Measurements from ENCODE around the gene UST. TPM values are rescaled to one million over a fixed set of nuclear protein-coding genes. Genes with fewer than 3 reads are reported as not detected.
A peak's percentile ranks its signal among the peaks of the same experiment; 100 is the strongest.

UST gene
- total RNA-seq, 1 donor from 2014 or later = 33.3 TPM

DNA sequence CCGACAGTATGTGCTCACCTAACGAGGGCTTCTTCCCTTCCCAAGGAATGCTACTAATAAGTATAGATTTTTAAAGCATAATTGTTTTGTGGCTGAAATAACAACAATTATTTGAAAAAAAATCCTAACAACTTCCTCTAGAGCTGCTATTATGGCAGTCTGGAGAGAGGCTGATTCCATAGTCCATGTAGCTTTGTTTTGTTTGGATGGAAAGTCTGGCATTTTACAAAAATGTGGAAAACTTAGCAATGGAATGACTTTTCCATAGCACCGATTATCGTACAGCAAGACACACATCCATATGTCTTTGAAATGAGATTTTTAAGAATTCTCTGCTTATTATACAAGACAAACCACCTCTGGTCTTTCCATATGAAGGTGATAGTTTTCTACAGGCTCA, 318.3 kb downstream of the UST start:
- Mint-ChIP-seq H3K36me3 (peaks cover 2% of the 10 kb centered on the region), H3K4me1 (peaks cover 2% of the 10 kb centered on the region), H3K4me3 (no peak overlapping the region), H3K27me3 (ENCODE audit: insufficient read depth, low read depth) (no peaks in the 10 kb centered on the region), H3K27ac (no peak overlapping the region), H3K9me3 (no peaks in the 10 kb centered on the region)
- Histone ChIP-seq H3K36me3 (no peaks in the 10 kb centered on the region), H3K4me2 (no peak overlapping the region), H3K4me3 (no peak overlapping the region), H3F3A (ENCODE audit: low read depth) (no peaks in the 10 kb centered on the region), H3K9me3 (ENCODE audit: low read depth) (no peaks in the 10 kb centered on the region), H3K79me2 (ENCODE audit: low read depth) (no peaks in the 10 kb centered on the region), H3K27me3 (no peaks in the 10 kb centered on the region), H3K27ac (no peak overlapping the region), H4K20me1 (ENCODE audit: low read depth) (no peaks in the 10 kb centered on the region), H3K4me1 (peaks cover 12% of the 10 kb centered on the region), H2AFZ (replicated peaks) (no peak overlapping the region), H3K9ac (no peak overlapping the region)
- DNase-seq (ENCODE audit: low spot score) = no peak
- no peak for TF ChIP-seq EZH2 (IDR thresholded peaks at IDR 0.05)
- TF ChIP-seq EZH2phosphoT487 (IDR thresholded peaks at IDR 0.05) = no peak
- TF ChIP-seq, protein P1, sequence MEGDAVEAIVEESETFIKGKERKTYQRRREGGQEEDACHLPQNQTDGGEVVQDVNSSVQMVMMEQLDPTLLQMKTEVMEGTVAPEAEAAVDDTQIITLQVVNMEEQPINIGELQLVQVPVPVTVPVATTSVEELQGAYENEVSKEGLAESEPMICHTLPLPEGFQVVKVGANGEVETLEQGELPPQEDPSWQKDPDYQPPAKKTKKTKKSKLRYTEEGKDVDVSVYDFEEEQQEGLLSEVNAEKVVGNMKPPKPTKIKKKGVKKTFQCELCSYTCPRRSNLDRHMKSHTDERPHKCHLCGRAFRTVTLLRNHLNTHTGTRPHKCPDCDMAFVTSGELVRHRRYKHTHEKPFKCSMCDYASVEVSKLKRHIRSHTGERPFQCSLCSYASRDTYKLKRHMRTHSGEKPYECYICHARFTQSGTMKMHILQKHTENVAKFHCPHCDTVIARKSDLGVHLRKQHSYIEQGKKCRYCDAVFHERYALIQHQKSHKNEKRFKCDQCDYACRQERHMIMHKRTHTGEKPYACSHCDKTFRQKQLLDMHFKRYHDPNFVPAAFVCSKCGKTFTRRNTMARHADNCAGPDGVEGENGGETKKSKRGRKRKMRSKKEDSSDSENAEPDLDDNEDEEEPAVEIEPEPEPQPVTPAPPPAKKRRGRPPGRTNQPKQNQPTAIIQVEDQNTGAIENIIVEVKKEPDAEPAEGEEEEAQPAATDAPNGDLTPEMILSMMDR (IDR thresholded peaks at IDR 0.05) = no peak

DNA sequence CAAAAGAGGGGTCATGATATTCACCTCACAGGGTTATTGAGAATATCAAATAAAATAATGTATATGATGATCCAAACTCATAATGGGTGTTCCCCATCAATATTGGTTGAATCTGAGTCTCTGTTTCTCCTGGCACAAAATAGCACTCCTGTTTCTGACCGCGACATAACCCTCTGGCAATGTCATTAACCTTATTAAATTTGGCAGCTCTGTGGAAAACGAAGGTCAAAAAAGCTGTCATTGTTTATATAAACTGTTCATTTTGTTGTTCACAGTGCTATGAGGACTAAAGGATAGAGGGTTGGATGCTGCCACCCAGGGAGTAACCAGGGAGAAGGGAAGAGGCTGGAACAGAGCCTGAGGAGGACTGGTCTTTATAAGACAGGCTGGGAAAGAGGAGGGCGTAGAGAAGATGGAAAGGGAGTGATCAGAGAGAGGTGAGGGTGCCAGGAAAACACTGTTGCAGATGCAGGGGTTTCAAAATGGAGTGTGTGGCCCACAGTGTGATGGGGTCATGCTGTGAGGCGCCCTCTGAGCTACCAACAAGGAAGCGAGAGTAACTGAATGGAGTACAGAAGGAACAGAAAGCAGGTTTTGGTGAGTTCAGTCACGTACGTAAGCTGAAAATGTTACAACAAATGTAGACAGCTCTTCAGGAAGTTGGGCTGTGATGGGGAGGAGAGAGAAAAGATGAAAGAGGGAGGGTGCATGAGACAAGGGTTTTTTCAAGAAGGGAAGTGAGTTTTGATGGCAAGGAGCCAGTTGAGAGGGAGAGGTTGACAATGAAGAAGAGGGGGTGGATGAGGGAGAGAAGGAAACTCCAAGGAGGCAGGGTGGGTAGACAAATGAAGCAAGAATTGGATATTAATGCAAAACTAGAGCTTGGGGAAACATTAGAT, 319.1 kb downstream of the UST start:
- H3F3A ChIP-seq (ENCODE audit: low read depth) = no peaks in the 10 kb centered on the region
- no peaks in the 10 kb centered on the region for H3K27me3 ChIP-seq
- H3K4me1 ChIP-seq = peaks cover 12% of the 10 kb centered on the region
- H3K27ac ChIP-seq = no peak overlapping the region
- H2AFZ ChIP-seq (replicated peaks) = no peak overlapping the region
- TF ChIP-seq EZH2 (IDR thresholded peaks at IDR 0.05) = no peak
- TF ChIP-seq, protein P1 (IDR thresholded peaks at IDR 0.05) = no peak
- no peak for TF ChIP-seq EZH2phosphoT487 (IDR thresholded peaks at IDR 0.05)
- Mint-ChIP-seq H3K27me3 (ENCODE audit: insufficient read depth, low read depth) (no peaks in the 10 kb centered on the region), H3K36me3 (peaks cover 2% of the 10 kb centered on the region), H3K4me1 (peaks cover 2% of the 10 kb centered on the region), H3K9me3 (no peaks in the 10 kb centered on the region), H3K27ac (peak overlapping the region; percentile 25), H3K4me3 (no peak overlapping the region)
- no peak overlapping the region for H3K4me3 ChIP-seq
- H3K4me2 ChIP-seq = no peak overlapping the region
- no peaks in the 10 kb centered on the region for H4K20me1 ChIP-seq (ENCODE audit: low read depth)
- no peaks in the 10 kb centered on the region for H3K36me3 ChIP-seq
- no peak overlapping the region for H3K9ac ChIP-seq
- DNase-seq (ENCODE audit: low spot score) = no peak
- H3K9me3 ChIP-seq (ENCODE audit: low read depth) = no peaks in the 10 kb centered on the region
- H3K79me2 ChIP-seq (ENCODE audit: low read depth) = no peaks in the 10 kb centered on the region

DNA sequence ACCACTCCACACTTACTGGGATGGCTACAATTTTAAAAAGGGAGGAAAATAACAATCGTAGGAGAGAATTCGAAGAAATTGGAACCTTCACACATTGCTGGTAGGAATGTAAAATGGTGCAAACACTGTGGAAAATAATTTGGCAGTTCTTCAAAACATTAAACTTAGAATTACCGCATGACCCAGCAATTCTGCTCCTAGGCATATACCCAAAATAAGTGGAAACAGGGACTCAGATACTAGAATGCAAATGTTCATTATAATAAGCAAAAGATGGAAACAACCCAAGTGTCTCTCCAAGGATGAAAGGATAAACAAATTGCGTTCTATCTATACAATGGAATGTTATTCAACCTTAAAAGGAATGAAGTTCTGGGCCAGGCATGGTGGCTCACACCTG, 325.2 kb downstream of the UST start:
- Histone ChIP-seq H3K27ac (no peak overlapping the region), H4K20me1 (ENCODE audit: low read depth) (no peaks in the 10 kb centered on the region), H3K79me2 (ENCODE audit: low read depth) (no peaks in the 10 kb centered on the region), H3F3A (ENCODE audit: low read depth) (no peaks in the 10 kb centered on the region), H3K36me3 (no peaks in the 10 kb centered on the region), H3K4me1 (no peaks in the 10 kb centered on the region), H3K9me3 (ENCODE audit: low read depth) (no peaks in the 10 kb centered on the region), H2AFZ (replicated peaks) (no peak overlapping the region), H3K4me3 (no peak overlapping the region), H3K9ac (no peak overlapping the region), H3K4me2 (no peak overlapping the region), H3K27me3 (no peaks in the 10 kb centered on the region)
- H3K27me3 Mint-ChIP-seq (ENCODE audit: insufficient read depth, low read depth) = no peaks in the 10 kb centered on the region
- no peak overlapping the region for H3K27ac Mint-ChIP-seq
- no peak overlapping the region for H3K4me3 Mint-ChIP-seq
- peaks cover 29% of the 10 kb centered on the region for H3K36me3 Mint-ChIP-seq
- H3K9me3 Mint-ChIP-seq = peaks cover 5% of the 10 kb centered on the region
- DNase-seq (ENCODE audit: low spot score) = no peak
- no peaks in the 10 kb centered on the region for H3K4me1 Mint-ChIP-seq
- TF ChIP-seq, protein P1 (IDR thresholded peaks at IDR 0.05) = no peak
- TF ChIP-seq EZH2 (IDR thresholded peaks at IDR 0.05) = no peak
- TF ChIP-seq EZH2phosphoT487 (IDR thresholded peaks at IDR 0.05) = no peak
